Amygdala (tissue), 56 donors: ENCODE results near the gene MXRA8.
A peak's percentile ranks its signal among the peaks of the same experiment; 100 is the strongest.
"Not testable (repeated sequence)": the region's sequence is repeated elsewhere in the genome, so short reads cannot be mapped to it uniquely, and the experiment has no call there.

Experiments
- DNase-seq, 56 donors: peaks; one replicate each; lab custom pipeline; 2025; lab: John Stamatoyannopoulos, UW

The MXRA8 gene

DNA sequence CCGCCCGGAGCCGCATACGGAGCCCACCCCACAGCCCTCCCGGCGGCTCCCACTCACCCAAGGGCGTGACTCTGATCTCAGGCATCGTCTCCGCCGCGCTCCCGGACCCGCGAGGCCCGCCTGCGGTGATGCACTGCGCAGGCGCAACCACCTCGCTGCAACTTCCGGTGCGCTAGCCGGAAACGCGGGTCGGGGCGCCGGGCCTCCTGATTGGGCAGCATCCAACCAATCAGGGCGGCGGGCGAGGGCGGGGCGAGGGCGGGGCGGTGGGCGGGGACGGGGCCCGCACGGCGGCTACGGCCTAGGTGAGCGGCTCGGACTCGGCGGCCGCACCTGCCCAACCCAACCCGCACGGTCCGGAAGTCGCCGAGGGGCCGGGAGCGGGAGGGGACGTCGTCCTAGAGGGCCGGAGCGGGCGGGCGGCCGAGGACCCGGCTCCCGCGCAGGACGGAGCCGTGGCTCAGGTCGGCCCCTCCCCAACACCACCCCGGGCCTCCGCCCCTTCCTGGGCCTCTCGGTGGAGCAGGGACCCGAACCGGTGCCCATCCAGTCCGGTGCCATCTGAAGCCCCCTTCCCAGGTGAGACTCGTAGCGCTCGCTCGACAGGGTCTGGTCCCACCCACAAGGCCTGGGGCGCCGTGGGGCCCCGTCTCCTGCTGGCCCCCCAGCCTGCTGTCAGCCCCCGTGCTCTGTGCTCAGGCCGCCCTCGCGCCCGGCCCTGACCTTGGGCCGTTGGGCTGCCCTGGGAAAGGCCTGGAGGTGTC lies 33.6 kb downstream of the MXRA8 start, which contains the start of the genes CPTP and INTS11:
Gene CPTP (plus strand): TSS at position 279 of the 764 bp plus-strand sequence. CDS start 2,109 bp downstream, outside the sequence.
Gene INTS11 (minus strand): TSS at position 137 of the 764 bp plus-strand sequence. CDS start 52 bp downstream, at position 85.
- peak in 55 of 56 donors; percentile 32 to 94 (median 83) for DNase-seq

DNA sequence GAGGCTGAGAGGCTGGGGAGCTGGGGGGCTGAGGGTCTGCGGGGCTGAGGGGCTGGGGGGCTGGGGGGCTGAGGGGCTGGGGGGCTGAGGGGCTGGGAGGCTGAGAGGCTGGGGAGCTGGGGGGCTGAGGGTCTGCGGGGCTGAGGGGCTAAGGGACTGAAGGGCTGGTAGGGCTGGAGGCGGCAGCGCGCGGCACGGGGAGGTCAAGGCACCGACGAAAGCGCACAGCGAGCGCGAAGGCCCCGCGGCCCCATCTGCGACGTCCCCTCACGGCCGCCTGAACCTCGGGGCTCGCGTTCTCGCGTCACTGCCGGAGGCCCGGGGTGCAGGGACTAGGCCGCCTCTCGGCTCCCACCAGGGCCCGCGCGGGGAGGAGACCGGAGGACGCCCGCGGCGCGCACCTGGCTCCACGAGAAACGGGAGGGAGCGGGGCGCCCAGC lies 34.3 kb downstream of the MXRA8 start:
- DNase-seq = no peak

GRCh38 chr1:1322952-1323351 lies 35.4 kb downstream of the MXRA8 start:
- no peak for DNase-seq

- DNase-seq = no peak
These were observed 35.9 kb downstream of the MXRA8 start for GRCh38 chr1:1322418-1322817.

GRCh38 chr1:1321477-1321876 lies 36.9 kb downstream of the MXRA8 start:
- no peak for DNase-seq

GRCh38 chr1:1320666-1321448 lies 37.5 kb downstream of the MXRA8 start:
- DNase-seq = no peak

DNA sequence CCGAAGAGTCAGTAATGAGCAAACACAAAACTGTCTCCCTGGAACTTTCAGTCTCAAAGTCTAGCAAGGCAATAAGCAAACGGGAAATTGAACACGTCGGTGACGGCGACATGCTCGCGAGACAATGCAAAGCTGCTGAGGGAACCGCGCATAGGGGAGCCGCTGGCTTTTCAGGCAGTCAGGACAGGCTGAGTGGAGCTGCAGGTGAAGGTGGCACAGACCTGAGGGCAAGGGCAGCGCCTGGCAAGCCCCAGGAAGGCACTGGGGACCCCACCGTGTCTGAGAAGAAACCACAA lies 38.8 kb downstream of the MXRA8 start:
- DNase-seq = no peak

DNA sequence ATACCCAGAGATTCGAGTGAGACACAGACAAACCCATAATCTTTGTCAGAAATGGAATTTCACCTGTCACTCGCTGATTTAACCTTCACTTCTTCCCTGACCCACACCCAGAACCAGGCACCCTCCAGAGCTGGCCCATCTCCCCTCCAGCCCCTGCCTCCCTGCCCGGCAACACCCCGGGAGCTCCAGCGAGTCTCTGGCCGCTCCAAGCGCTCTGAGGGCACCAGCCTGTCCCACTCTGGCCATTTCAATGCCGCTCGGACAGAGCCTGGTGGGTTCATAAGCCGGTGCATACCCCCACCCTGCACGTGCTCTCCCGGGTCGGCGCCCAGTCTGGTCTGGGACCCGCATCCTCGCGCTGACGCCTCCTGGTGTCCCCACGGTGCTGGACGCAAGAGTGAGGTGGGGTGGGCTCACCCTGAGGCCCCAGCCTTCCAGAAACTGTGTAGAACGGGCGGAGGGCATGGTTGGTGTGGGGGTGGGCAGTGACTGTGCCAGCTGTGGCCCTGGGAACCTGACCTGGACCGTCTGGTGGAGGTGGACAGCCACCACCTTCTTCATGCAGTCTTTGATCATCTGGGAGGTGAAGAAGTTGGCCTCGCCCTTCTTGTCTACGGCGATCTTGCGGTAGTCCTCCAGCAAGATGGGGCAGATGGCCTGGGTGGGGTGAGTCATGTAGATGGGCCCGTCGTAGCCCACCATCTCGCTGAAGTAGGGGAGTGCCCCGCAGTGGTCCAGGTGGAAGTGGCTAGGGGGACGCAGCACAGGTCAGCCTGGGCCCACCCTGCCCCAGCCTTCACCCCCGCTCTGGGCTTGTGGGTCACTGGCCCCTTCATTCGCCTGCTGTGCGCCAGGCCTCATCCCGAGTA lies 39.3 kb downstream of the MXRA8 start:
- no peak for DNase-seq

GRCh38 chr1:1318131-1318652 lies 40.2 kb downstream of the MXRA8 start:
- peak in 17 of 56 donors; percentile 15 to 66 (median 34) for DNase-seq

GRCh38 chr1:1317420-1317819 lies 40.9 kb downstream of the MXRA8 start:
- no peak for DNase-seq

GRCh38 chr1:1316199-1316598 lies 42.2 kb downstream of the MXRA8 start:
- DNase-seq = not testable (repeated sequence)

DNA sequence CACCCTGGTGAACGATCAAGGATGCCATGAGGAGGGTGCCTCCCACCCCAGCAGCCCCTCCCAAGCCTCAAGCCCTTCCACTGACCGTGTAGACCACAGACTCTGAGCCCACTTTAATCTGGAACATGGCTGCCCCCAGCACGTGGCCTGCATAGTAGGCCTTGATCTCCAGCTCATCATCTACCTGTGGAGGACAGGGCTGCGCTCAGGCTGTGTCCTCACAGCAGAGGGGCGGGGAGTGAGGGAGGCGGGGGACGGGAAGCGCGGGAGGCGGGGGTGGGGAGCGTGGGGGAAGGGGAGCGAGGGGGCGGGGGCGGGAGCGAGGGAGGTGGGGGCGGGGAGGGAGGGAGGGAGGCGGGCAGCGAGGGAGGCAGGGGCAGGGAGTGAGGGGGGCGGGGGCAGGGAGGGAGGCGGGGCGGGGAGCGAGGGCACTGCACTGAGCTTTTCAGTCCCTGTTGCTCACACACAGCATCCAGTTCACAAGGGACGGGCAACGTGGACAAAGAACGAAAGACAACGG lies 42.9 kb downstream of the MXRA8 start:
- no peak for DNase-seq

DNA sequence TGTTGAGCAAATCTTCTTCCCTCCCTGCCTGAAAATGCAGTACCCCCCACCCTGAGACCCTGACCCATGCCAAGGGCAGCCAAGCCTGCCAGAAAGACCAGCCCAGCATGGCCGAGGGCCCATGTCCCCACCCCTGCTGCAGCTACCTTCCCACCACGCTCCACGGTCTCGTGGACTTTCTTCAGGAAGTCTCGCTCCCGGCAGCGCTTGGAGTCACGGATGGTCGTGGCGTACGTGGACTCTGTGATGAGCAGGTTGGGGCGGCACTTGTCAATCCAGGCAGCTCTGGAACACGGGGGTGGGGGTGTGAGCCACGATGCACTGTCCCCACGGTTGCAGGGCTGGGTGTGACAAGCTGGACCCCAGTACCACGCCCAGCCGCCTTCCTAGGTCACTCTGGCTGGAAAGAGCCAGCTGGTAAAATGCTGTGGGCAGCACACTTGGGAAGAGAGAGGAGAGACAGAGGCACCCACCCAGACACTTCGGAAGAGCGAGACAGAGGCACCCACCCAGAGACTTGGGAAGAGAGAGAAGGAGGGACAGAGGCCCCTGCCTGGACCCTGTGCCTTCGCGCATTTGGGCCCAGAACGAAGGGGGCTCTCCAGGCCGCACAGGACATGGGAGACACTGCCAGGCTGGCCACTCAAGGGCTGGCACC lies 43.5 kb downstream of the MXRA8 start:
- DNase-seq = no peak

GRCh38 chr1:1314237-1314586 lies 44.1 kb downstream of the MXRA8 start:
- DNase-seq = no peak

DNA sequence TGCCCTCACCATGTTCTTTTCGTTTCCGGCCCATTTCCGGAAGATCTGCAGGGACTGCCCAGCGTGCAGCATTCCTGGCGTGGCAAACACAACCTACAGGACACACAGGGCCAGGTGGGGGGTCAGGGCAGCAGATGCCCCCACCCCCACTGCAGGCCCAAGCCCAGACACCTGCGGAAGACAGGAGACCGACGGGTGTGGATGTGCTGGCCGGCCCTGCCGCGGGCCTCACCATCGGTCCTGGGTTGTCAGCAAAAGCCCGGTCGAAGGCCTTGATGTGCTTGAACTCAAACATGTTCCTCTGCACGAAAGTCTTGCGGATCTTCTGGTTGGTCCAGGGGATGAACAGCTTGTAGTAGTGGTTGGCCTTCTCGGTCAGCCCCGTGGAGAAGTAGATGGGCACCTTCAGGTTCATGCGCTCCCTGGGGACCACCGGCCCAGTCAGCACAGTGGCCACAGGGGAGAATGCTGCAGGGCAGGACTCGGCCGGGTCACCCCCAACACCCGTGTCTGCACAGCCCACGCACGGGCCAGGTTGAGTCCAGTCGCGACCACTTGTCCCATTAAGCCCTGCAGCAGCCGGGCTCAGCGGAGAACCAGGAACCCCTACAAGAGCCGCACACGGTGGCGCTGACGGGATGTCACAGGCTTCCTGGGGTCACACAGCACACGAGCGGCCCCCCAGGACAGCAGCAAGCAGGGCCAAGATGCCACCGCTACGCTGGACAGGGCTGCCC lies 44.7 kb downstream of the MXRA8 start:
- DNase-seq = no peak

- no peak for DNase-seq
These were observed 45.7 kb downstream of the MXRA8 start for GRCh38 chr1:1312450-1313314.

- no peak for DNase-seq
These were observed 46.9 kb downstream of the MXRA8 start for GRCh38 chr1:1311107-1312104.
